Amniotic epithelial cell (primary cell): ENCODE measurements around the gene DNPEP.

Experiments
- DNase-seq: peaks from one replicate; pipeline ENCODE4 v3.0.0-alpha.2; 2010; ENCODE audit warnings: low read depth

Gene DNPEP

GRCh38 chr2:219362072-219362471, 25.6 kb downstream of the DNPEP start:
- DNase-seq = no peak

- DNase-seq = no peak
Measured at GRCh38 chr2:219358170-219359075, 29.3 kb downstream of the DNPEP start.

- no peak for DNase-seq
Measured at GRCh38 chr2:219356834-219357233, 30.9 kb downstream of the DNPEP start.

- DNase-seq = no peak
Measured at GRCh38 chr2:219354582-219354981, 33.1 kb downstream of the DNPEP start.

- no peak for DNase-seq
Measured at GRCh38 chr2:219353129-219353528, 34.6 kb downstream of the DNPEP start.

- DNase-seq = peak; percentile 58
Measured at GRCh38 chr2:219352448-219353023, 35.2 kb downstream of the DNPEP start.

- DNase-seq = no peak
Measured at GRCh38 chr2:219350710-219351221, 36.9 kb downstream of the DNPEP start.

GRCh38 chr2:219350215-219350614, 37.5 kb downstream of the DNPEP start:
- DNase-seq = no peak

- peak; percentile 9 for DNase-seq
Measured at GRCh38 chr2:219344751-219345430, 42.8 kb downstream of the DNPEP start.

- DNase-seq = peak; percentile 54
Measured at GRCh38 chr2:219335373-219335786, 52.3 kb downstream of the DNPEP start.

GRCh38 chr2:219334076-219334475, 53.6 kb downstream of the DNPEP start:
- DNase-seq = no peak

- no peak for DNase-seq
Measured at GRCh38 chr2:219332542-219332941, 55.2 kb downstream of the DNPEP start, which contains the start of gene RESP18. Gene RESP18, minus strand, starts transcription at chr2:219332744.

- peak; percentile 25 for DNase-seq
Measured at GRCh38 chr2:219331560-219332213, 56.0 kb downstream of the DNPEP start.

- DNase-seq = no peak
Measured at GRCh38 chr2:219327719-219328118, 60.0 kb downstream of the DNPEP start.

GRCh38 chr2:219325657-219326315, 61.9 kb downstream of the DNPEP start:
- no peak for DNase-seq

GRCh38 chr2:219325136-219325535, 62.6 kb downstream of the DNPEP start:
- no peak for DNase-seq

- DNase-seq = no peak
Measured at GRCh38 chr2:219323434-219323833, 64.3 kb downstream of the DNPEP start.
